Neural progenitor cell (in vitro differentiated cells): Measurements from ENCODE around the gene KIF26B. TPM values are rescaled to one million over a fixed set of nuclear protein-coding genes. Genes with fewer than 3 reads are reported as not detected.
A peak's percentile ranks its signal among the peaks of the same experiment; 100 is the strongest.

Source experiments
- DNase-seq: peaks from one replicate; pipeline ENCODE4 v3.0.0-alpha.2; 2016; ENCODE audit warnings: low spot score
- H2AFZ ChIP-seq: fragments of 200-600 bp; sonication (generic); replicated peaks from 2 replicates; pipeline ENCODE4 v1.6.1; 2016; ENCODE audit warnings: antibody characterized with exemption
- H3F3A ChIP-seq: fragments of 200-600 bp; sonication (generic); 2 replicates; pipeline ENCODE4 v1.6.1; 2016; ENCODE audit warnings: antibody characterized with exemption, low read depth
- H3K27ac ChIP-seq: fragments of 200-600 bp; sonication (generic); 2 replicates; pipeline ENCODE4 v1.5.1; 2016; ENCODE audit warnings: mild to moderate bottlenecking
- H3K27me3 ChIP-seq: fragments of 200-600 bp; sonication (generic); 2 replicates; pipeline ENCODE4 v1.6.1; 2016; ENCODE audit warnings: mild to moderate bottlenecking, moderate library complexity
- H3K36me3 ChIP-seq: fragments of 200-600 bp; sonication (generic); 2 replicates; pipeline ENCODE4 v1.5.1; 2016
- H3K4me1 ChIP-seq: fragments of 200-600 bp; sonication (generic); 2 replicates; pipeline ENCODE4 v1.6.1; 2016; ENCODE audit warnings: mixed run types
- H3K4me2 ChIP-seq: fragments of 200-600 bp; sonication (generic); 2 replicates; pipeline ENCODE4 v1.6.1; 2016
- H3K4me3 ChIP-seq: fragments of 200-600 bp; sonication (generic); 2 replicates; pipeline ENCODE4 v1.5.1; 2016
- H3K79me2 ChIP-seq: fragments of 200-600 bp; sonication (generic); 2 replicates; pipeline ENCODE4 v1.6.1; 2016; ENCODE audit warnings: low read depth
- H3K9ac ChIP-seq: fragments of 200-600 bp; sonication (generic); 2 replicates; pipeline ENCODE4 v1.6.1; 2016
- H3K9me3 ChIP-seq: fragments of 200-600 bp; sonication (generic); 2 replicates; pipeline ENCODE4 v1.5.1; 2016; ENCODE audit warnings: low read depth
- H4K20me1 ChIP-seq: fragments of 200-600 bp; sonication (generic); 2 replicates; pipeline ENCODE4 v1.6.1; 2016; ENCODE audit warnings: low read depth
- H3K27ac Mint-ChIP-seq: 3 replicates; pipeline ENCODE4 v1.8.0; 2021; ENCODE audit warnings: mixed read lengths
- H3K27me3 Mint-ChIP-seq: 2 replicates; pipeline ENCODE4 v1.8.0; 2022; ENCODE audit warnings: low read depth, mild to moderate bottlenecking, inconsistent platforms, moderate library complexity, mixed read lengths; ENCODE audit not compliant: insufficient read depth
- H3K36me3 Mint-ChIP-seq: 3 replicates; pipeline ENCODE4 v1.8.0; 2021; ENCODE audit warnings: mixed read lengths
- H3K4me1 Mint-ChIP-seq: 3 replicates; pipeline ENCODE4 v1.8.0; 2021; ENCODE audit warnings: mixed read lengths
- H3K4me3 Mint-ChIP-seq: 3 replicates; pipeline ENCODE4 v1.8.0; 2021; ENCODE audit warnings: mild to moderate bottlenecking, moderate library complexity, mixed read lengths
- H3K9me3 Mint-ChIP-seq: 3 replicates; pipeline ENCODE4 v1.8.0; 2020; ENCODE audit warnings: mixed read lengths
- EZH2 ChIP-seq: fragments of 200-600 bp; sonication (generic); IDR thresholded peaks from 2 replicates; pipeline ENCODE4 v1.6.1; 2017; ENCODE audit warnings: antibody characterized with exemption, mild to moderate bottlenecking, moderate library complexity
- EZH2phosphoT487 ChIP-seq: fragments of 200-600 bp; sonication (generic); IDR thresholded peaks from 2 replicates; pipeline ENCODE4 v1.6.1; 2017; ENCODE audit warnings: antibody characterized with exemption
- total RNA-seq: library from RNA; depleted of rRNA; stranded (reverse); fragments of >200 nt; gene quantifications from 2 replicates; pipeline ENCODE4 v1.2.3, GENCODE V29; 2015; ENCODE audit warnings: low replicate concordance
- TF ChIP-seq, protein P1 (sequence below): fragments of 200-600 bp; sonication (generic); IDR thresholded peaks from 2 replicates; pipeline ENCODE4 v1.5.1; 2017; ENCODE audit warnings: antibody characterized with exemption, mild to moderate bottlenecking

KIF26B gene
- total RNA-seq, 1 donor from 2014 or later, result 0.47 TPM

DNA sequence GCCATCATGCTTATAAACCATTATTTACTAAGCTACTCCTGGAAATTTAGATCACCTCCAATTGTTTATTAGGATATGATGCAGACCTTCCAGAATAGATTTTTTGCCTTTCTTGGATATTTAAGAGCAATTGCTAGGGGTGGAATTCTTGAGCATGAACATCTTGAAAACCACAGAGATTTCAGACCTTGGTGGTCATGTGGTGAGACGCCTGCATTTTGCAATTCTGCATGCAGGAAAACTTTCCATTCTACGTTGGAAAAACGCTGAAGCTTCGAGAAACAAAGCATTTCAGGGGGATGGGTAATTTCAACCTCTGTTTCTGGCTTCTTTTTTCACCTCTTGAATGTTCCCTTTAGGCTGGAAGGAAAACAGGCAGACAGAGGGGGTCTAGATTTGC, 596.3 kb downstream of the KIF26B start:
- H3K4me1 Mint-ChIP-seq, result peaks cover 35% of the 10 kb centered on the region
- no peak overlapping the region for H3K9ac ChIP-seq
- no peak for DNase-seq
- TF ChIP-seq EZH2phosphoT487, result no peak
- TF ChIP-seq, protein P1, sequence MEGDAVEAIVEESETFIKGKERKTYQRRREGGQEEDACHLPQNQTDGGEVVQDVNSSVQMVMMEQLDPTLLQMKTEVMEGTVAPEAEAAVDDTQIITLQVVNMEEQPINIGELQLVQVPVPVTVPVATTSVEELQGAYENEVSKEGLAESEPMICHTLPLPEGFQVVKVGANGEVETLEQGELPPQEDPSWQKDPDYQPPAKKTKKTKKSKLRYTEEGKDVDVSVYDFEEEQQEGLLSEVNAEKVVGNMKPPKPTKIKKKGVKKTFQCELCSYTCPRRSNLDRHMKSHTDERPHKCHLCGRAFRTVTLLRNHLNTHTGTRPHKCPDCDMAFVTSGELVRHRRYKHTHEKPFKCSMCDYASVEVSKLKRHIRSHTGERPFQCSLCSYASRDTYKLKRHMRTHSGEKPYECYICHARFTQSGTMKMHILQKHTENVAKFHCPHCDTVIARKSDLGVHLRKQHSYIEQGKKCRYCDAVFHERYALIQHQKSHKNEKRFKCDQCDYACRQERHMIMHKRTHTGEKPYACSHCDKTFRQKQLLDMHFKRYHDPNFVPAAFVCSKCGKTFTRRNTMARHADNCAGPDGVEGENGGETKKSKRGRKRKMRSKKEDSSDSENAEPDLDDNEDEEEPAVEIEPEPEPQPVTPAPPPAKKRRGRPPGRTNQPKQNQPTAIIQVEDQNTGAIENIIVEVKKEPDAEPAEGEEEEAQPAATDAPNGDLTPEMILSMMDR, result no peak
- H3K27ac ChIP-seq, result no peak overlapping the region
- peak overlapping the region; percentile 30 for H2AFZ ChIP-seq
- peak overlapping the region; percentile 23 for H3K4me2 ChIP-seq
- H3K27me3 Mint-ChIP-seq, result no peaks in the 10 kb centered on the region
- no peaks in the 10 kb centered on the region for H3K9me3 ChIP-seq
- H3K79me2 ChIP-seq, result no peaks in the 10 kb centered on the region
- H3K4me1 ChIP-seq, result peaks cover 25% of the 10 kb centered on the region
- H3K9me3 Mint-ChIP-seq, result peaks cover 12% of the 10 kb centered on the region
- H3K27me3 ChIP-seq, result no peaks in the 10 kb centered on the region
- peak overlapping the region; percentile 10 for H3K4me3 Mint-ChIP-seq
- peak overlapping the region; percentile 91 for H3K27ac Mint-ChIP-seq
- no peaks in the 10 kb centered on the region for H3K36me3 ChIP-seq
- no peak overlapping the region for H3K4me3 ChIP-seq
- H3K36me3 Mint-ChIP-seq, result peaks cover 4% of the 10 kb centered on the region
- peaks cover 19% of the 10 kb centered on the region for H3F3A ChIP-seq
- H4K20me1 ChIP-seq, result no peaks in the 10 kb centered on the region

GRCh38 chr1:245751726-245752470, 597.1 kb downstream of the KIF26B start:
- TF ChIP-seq EZH2phosphoT487 (no peak), EZH2 (no peak)
- TF ChIP-seq, protein P1, result no peak
- Histone ChIP-seq H3K4me1 (peaks cover 25% of the 10 kb centered on the region), H3K27ac (no peak overlapping the region), H3K4me2 (peak overlapping the region; percentile 23), H3K4me3 (no peak overlapping the region), H3K36me3 (no peaks in the 10 kb centered on the region), H3F3A (peaks cover 19% of the 10 kb centered on the region), H2AFZ (no peak overlapping the region), H4K20me1 (no peaks in the 10 kb centered on the region), H3K79me2 (no peaks in the 10 kb centered on the region), H3K9ac (no peak overlapping the region), H3K27me3 (no peaks in the 10 kb centered on the region), H3K9me3 (no peaks in the 10 kb centered on the region)
- peak; percentile 57 for DNase-seq
- Mint-ChIP-seq H3K27me3 (no peaks in the 10 kb centered on the region), H3K27ac (peak overlapping the region; percentile 91), H3K9me3 (peaks cover 7% of the 10 kb centered on the region), H3K4me1 (peaks cover 35% of the 10 kb centered on the region), H3K36me3 (peaks cover 3% of the 10 kb centered on the region), H3K4me3 (peak overlapping the region; percentile 10)

- peak overlapping the region; percentile 91 for H3K27ac Mint-ChIP-seq
- peaks cover 35% of the 10 kb centered on the region for H3K4me1 Mint-ChIP-seq
- Histone ChIP-seq H3F3A (peaks cover 19% of the 10 kb centered on the region), H2AFZ (no peak overlapping the region), H3K79me2 (no peaks in the 10 kb centered on the region), H3K27me3 (no peaks in the 10 kb centered on the region), H3K4me2 (no peak overlapping the region), H4K20me1 (no peaks in the 10 kb centered on the region), H3K36me3 (no peaks in the 10 kb centered on the region), H3K4me3 (no peak overlapping the region), H3K4me1 (peaks cover 25% of the 10 kb centered on the region), H3K9ac (no peak overlapping the region), H3K9me3 (no peaks in the 10 kb centered on the region), H3K27ac (no peak overlapping the region)
- no peak for DNase-seq
- H3K4me3 Mint-ChIP-seq, result no peak overlapping the region
- no peaks in the 10 kb centered on the region for H3K27me3 Mint-ChIP-seq
- TF ChIP-seq EZH2phosphoT487, result no peak
- TF ChIP-seq, protein P1, result no peak
- no peak for TF ChIP-seq EZH2
- peaks cover 10% of the 10 kb centered on the region for H3K9me3 Mint-ChIP-seq
- H3K36me3 Mint-ChIP-seq, result peaks cover 1% of the 10 kb centered on the region
Observed at GRCh38 chr1:245752561-245752960, 597.8 kb downstream of the KIF26B start.
